ENCODE measurements around the gene YWHAQ. TPM values are rescaled to one million over a fixed set of nuclear protein-coding genes. Genes with fewer than 3 reads are reported as not detected.

YWHAQ gene
- total RNA-seq, result 314 TPM

GRCh38 chr2:9630736-9631552, at the start of gene YWHAQ:
TSS of gene YWHAQ (minus strand) at chr2:9630997. CDS start at chr2:9630452, 545 bp downstream.

GRCh38 chr2:9555297-9556120, 75.3 kb downstream of the YWHAQ start, which contains the start of gene ADAM17:
TSS of gene ADAM17 (minus strand) at chr2:9555830. CDS start at chr2:9555605, 225 bp downstream.

Other genes starting within 250 kb of the YWHAQ start
- 55.0 TPM for gene ITGB1BP1, start 207.5 kb downstream of the YWHAQ start, total RNA-seq
- 46.8 TPM for gene CPSF3, start 207.3 kb downstream of the YWHAQ start, total RNA-seq
- 38.2 TPM for gene IAH1, start 156.4 kb downstream of the YWHAQ start, total RNA-seq
- gene ADAM17, start 75.2 kb downstream of the YWHAQ start, total RNA-seq, result 49.6 TPM
- gene TAF1B, start 212.5 kb upstream of the YWHAQ start, total RNA-seq, result 46.5 TPM

All from camera-type eye (tissue), 1 donor.